Measurements from ENCODE around the gene IRF6.

Gene IRF6

DNA sequence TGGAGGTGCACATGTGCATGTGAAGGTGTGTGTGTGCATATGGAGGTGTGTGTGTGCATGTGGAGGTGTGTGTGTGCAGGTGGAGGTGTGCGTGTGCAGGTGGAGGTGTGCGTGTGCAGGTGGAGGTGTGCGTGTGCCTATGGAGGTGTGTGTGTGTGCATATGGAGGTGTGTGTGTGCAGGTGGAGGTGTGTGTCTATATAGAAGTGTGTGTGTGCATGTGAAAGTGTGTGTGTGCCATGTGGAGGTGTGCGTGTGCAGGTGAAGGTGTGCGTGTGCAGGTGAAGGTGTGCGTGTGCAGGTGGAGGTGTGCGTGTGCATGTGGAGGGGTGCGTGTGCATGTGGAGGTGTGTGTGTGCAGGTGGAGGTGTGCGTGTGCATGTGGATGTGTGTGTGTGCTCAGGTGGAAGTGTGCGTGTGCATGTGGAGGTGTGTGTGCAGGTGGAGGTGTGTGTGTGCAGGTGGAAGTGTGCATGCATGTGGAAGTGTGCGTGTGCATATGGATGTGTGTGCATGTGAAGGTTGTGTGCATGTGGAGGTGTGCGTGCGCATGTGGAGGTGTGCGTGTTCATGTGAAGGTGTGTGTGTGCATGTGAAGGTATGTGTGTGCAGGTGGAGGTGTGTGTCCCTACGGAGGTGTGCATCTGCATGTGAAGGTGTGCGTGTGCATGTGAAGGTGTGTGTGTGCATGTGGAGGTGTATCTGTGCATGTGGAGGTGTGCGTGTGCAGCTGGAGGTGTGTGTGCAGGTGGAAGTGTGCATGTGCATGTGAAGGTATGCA, 35.1 kb downstream of the IRF6 start:
- TF ChIP-seq, protein P1, sequence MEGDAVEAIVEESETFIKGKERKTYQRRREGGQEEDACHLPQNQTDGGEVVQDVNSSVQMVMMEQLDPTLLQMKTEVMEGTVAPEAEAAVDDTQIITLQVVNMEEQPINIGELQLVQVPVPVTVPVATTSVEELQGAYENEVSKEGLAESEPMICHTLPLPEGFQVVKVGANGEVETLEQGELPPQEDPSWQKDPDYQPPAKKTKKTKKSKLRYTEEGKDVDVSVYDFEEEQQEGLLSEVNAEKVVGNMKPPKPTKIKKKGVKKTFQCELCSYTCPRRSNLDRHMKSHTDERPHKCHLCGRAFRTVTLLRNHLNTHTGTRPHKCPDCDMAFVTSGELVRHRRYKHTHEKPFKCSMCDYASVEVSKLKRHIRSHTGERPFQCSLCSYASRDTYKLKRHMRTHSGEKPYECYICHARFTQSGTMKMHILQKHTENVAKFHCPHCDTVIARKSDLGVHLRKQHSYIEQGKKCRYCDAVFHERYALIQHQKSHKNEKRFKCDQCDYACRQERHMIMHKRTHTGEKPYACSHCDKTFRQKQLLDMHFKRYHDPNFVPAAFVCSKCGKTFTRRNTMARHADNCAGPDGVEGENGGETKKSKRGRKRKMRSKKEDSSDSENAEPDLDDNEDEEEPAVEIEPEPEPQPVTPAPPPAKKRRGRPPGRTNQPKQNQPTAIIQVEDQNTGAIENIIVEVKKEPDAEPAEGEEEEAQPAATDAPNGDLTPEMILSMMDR (IDR thresholded peaks at IDR 0.05; ENCODE audit: borderline replicate concordance, insufficient read depth, low read depth, low read length) = no peak
- peak overlapping the region; percentile 60 for H3K4me3 ChIP-seq (ENCODE audit: low read depth, low read length)

DNA sequence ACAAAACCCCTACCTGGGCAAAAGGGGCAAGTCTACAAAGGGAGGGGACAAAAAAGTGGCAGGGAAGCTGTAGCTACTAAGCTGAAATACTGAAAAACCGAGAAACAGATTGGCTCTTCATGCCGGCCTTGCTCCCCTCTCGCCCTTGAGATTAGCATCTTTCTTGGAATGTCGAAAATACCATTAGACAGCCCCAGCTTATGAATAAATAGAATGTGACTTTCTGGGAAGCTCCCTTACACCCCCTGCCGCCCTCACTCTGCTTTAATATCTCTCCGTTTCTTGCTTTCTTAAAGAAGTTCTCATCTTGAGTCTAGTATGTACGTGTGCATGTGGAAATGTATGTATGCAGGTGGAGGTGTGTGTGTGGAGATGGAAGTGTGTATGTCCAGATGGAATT, 36.0 kb downstream of the IRF6 start:
- TF ChIP-seq, protein P1 (IDR thresholded peaks at IDR 0.05; ENCODE audit: borderline replicate concordance, insufficient read depth, low read depth, low read length) = no peak
- H3K4me3 ChIP-seq (ENCODE audit: low read depth, low read length) = peak overlapping the region; percentile 60

- TF ChIP-seq, protein P1 (IDR thresholded peaks at IDR 0.05; ENCODE audit: borderline replicate concordance, insufficient read depth, low read depth, low read length) = no peak
- H3K4me3 ChIP-seq (ENCODE audit: low read depth, low read length) = peak overlapping the region; percentile 60
These were observed 36.6 kb downstream of the IRF6 start for GRCh38 chr1:209769171-209769904.

GRCh38 chr1:209768354-209768774, 37.6 kb downstream of the IRF6 start:
- TF ChIP-seq, protein P1 (IDR thresholded peaks at IDR 0.05; ENCODE audit: borderline replicate concordance, insufficient read depth, low read depth, low read length) = no peak
- H3K4me3 ChIP-seq (ENCODE audit: low read depth, low read length) = peak overlapping the region; percentile 60

DNA sequence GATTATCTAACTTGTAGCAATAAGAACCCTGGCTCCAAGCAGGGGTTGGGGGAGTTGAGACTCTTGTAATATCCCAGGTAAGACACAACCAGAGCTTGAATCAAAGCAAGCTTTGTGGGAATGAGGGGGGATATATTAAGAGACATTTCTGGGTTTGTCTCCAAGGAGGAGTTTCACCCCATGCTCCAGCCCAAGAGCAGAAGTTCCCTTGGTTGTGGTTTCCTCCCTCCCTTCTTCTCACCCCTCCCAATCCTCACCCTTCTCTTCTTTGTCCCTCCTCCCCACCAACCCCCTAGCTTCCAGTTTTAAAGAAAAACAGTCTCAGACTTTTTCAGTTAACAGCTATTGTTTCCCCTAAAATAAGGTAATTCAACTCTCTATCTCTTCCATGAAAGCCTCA, 38.2 kb downstream of the IRF6 start:
- TF ChIP-seq, protein P1 (IDR thresholded peaks at IDR 0.05; ENCODE audit: borderline replicate concordance, insufficient read depth, low read depth, low read length) = no peak
- H3K4me3 ChIP-seq (ENCODE audit: low read depth, low read length) = no peak overlapping the region

DNA sequence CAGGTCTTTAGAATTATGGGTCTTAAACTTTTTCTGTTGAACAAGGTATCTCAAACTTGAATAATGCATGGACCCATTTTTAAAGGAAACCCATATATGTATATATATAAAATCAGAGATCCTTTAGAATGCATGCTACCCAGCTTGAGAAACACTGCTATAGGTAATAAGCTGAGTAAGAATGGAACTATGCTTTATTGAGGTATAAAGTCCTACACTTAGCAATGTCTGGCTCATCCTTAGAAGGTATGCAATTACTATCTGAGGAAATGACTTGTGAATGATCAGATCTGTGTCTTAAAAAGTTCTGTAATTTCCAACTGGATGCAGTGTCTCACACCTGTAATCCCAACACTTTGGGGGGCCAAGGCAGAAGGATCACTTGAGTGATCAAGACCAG, 38.8 kb downstream of the IRF6 start:
- no peak overlapping the region for H3K4me3 ChIP-seq (ENCODE audit: low read depth, low read length)
- TF ChIP-seq, protein P1 (IDR thresholded peaks at IDR 0.05; ENCODE audit: borderline replicate concordance, insufficient read depth, low read depth, low read length) = no peak
